ENCODE measurements around the gene RGS3.

The RGS3 gene

GRCh38 chr9:113536483-113537228 is 73.1 kb downstream of the RGS3 start:
- no peak overlapping the region for H3K27ac ChIP-seq (ENCODE audit: low read depth, low read length, poor library complexity, severe bottlenecking)

GRCh38 chr9:113537229-113537810 is 73.8 kb downstream of the RGS3 start:
- Histone ChIP-seq H3K27ac (ENCODE audit: low read depth, low read length, poor library complexity, severe bottlenecking) (no peak overlapping the region), H3F3A (ENCODE audit: insufficient read depth, low read length) (no peaks in the 10 kb centered on the region), H3K9me3 (ENCODE audit: low read length) (no peaks in the 10 kb centered on the region), H3K4me1 (ENCODE audit: insufficient read depth, low read length, severe bottlenecking) (peaks cover 9% of the 10 kb centered on the region), H4K20me1 (ENCODE audit: insufficient read depth, low read length) (no peaks in the 10 kb centered on the region), H3K79me2 (ENCODE audit: insufficient read depth, low read length) (no peaks in the 10 kb centered on the region), H3K9me2 (ENCODE audit: low read depth, low read length) (no peaks in the 10 kb centered on the region), H3K4me2 (ENCODE audit: low read length) (no peak overlapping the region), H3K36me3 (ENCODE audit: insufficient read depth, low read length) (no peaks in the 10 kb centered on the region), H3K27me3 (ENCODE audit: insufficient read depth, low read length) (no peaks in the 10 kb centered on the region), H2AFZ (ENCODE audit: low read length) (no peak overlapping the region), H3K4me3 (ENCODE audit: low read depth, low read length, poor library complexity, severe bottlenecking) (no peak overlapping the region), H3K9ac (ENCODE audit: low read length) (no peak overlapping the region)
- no peak for TF ChIP-seq CTCF (IDR thresholded peaks at IDR 0.05; ENCODE audit: low read length)
- TF ChIP-seq EZH2 (IDR thresholded peaks at IDR 0.05; ENCODE audit: borderline replicate concordance, low read length): no peak

More at GRCh38 chr9:113536483-113537228, 73.1 kb downstream of the RGS3 start:
- no peaks in the 10 kb centered on the region for H3K79me2 ChIP-seq (ENCODE audit: insufficient read depth, low read length)
- H3K36me3 ChIP-seq (ENCODE audit: insufficient read depth, low read length): no peaks in the 10 kb centered on the region
- TF ChIP-seq CTCF (IDR thresholded peaks at IDR 0.05; ENCODE audit: low read length) (no peak), EZH2 (IDR thresholded peaks at IDR 0.05; ENCODE audit: borderline replicate concordance, low read length) (no peak)
- no peaks in the 10 kb centered on the region for H3K27me3 ChIP-seq (ENCODE audit: insufficient read depth, low read length)
- no peak overlapping the region for H2AFZ ChIP-seq (ENCODE audit: low read length)
- no peaks in the 10 kb centered on the region for H3F3A ChIP-seq (ENCODE audit: insufficient read depth, low read length)
- no peak overlapping the region for H3K4me3 ChIP-seq (ENCODE audit: low read depth, low read length, poor library complexity, severe bottlenecking)
- no peak overlapping the region for H3K4me2 ChIP-seq (ENCODE audit: low read length)
- no peaks in the 10 kb centered on the region for H3K9me2 ChIP-seq (ENCODE audit: low read depth, low read length)
- no peak overlapping the region for H3K9ac ChIP-seq (ENCODE audit: low read length)
- H3K9me3 ChIP-seq (ENCODE audit: low read length): no peaks in the 10 kb centered on the region
- H4K20me1 ChIP-seq (ENCODE audit: insufficient read depth, low read length): no peaks in the 10 kb centered on the region
- H3K4me1 ChIP-seq (ENCODE audit: insufficient read depth, low read length, severe bottlenecking): peaks cover 9% of the 10 kb centered on the region

- Histone ChIP-seq H2AFZ (ENCODE audit: low read length) (no peak overlapping the region), H3K27ac (ENCODE audit: low read depth, low read length, poor library complexity, severe bottlenecking) (no peak overlapping the region), H3K4me2 (ENCODE audit: low read length) (no peak overlapping the region), H3F3A (ENCODE audit: insufficient read depth, low read length) (no peaks in the 10 kb centered on the region), H3K9me2 (ENCODE audit: low read depth, low read length) (no peaks in the 10 kb centered on the region), H3K27me3 (ENCODE audit: insufficient read depth, low read length) (no peaks in the 10 kb centered on the region), H3K79me2 (ENCODE audit: insufficient read depth, low read length) (no peaks in the 10 kb centered on the region), H3K4me1 (ENCODE audit: insufficient read depth, low read length, severe bottlenecking) (peaks cover 9% of the 10 kb centered on the region), H3K4me3 (ENCODE audit: low read depth, low read length, poor library complexity, severe bottlenecking) (no peak overlapping the region), H4K20me1 (ENCODE audit: insufficient read depth, low read length) (no peaks in the 10 kb centered on the region), H3K9me3 (ENCODE audit: low read length) (no peaks in the 10 kb centered on the region), H3K9ac (ENCODE audit: low read length) (no peak overlapping the region), H3K36me3 (ENCODE audit: insufficient read depth, low read length) (no peaks in the 10 kb centered on the region)
- TF ChIP-seq EZH2 (IDR thresholded peaks at IDR 0.05; ENCODE audit: borderline replicate concordance, low read length): no peak
- TF ChIP-seq CTCF (IDR thresholded peaks at IDR 0.05; ENCODE audit: low read length): no peak
Measured at GRCh38 chr9:113538131-113538530, 74.6 kb downstream of the RGS3 start.
